ENCODE results near the gene AHNAK2.

The AHNAK2 gene

GRCh38 chr14:105011312-105011990 lies 33.3 kb upstream of the AHNAK2 start:
- no peak overlapping the region for H3K4me3 ChIP-seq (ENCODE audit: low read depth, low read length)
- no peak for DNase-seq (ENCODE audit: low read depth)
- no peak for TF ChIP-seq CTCF (IDR thresholded peaks at IDR 0.05; ENCODE audit: insufficient read depth, low read depth, low read length, missing control alignments)

GRCh38 chr14:105010891-105011291 lies 32.7 kb upstream of the AHNAK2 start:
- TF ChIP-seq CTCF (IDR thresholded peaks at IDR 0.05; ENCODE audit: insufficient read depth, low read depth, low read length, missing control alignments) = no peak
- DNase-seq (ENCODE audit: low read depth) = no peak
- no peak overlapping the region for H3K4me3 ChIP-seq (ENCODE audit: low read depth, low read length)

GRCh38 chr14:105010106-105010505 lies 31.9 kb upstream of the AHNAK2 start:
- H3K4me3 ChIP-seq (ENCODE audit: low read depth, low read length) = no peak overlapping the region
- no peak for DNase-seq (ENCODE audit: low read depth)
- no peak for TF ChIP-seq CTCF (IDR thresholded peaks at IDR 0.05; ENCODE audit: insufficient read depth, low read depth, low read length, missing control alignments)

GRCh38 chr14:105007593-105008264 lies 29.6 kb upstream of the AHNAK2 start:
- no peak for DNase-seq (ENCODE audit: low read depth)
- TF ChIP-seq CTCF (IDR thresholded peaks at IDR 0.05; ENCODE audit: insufficient read depth, low read depth, low read length, missing control alignments) = no peak
- H3K4me3 ChIP-seq (ENCODE audit: low read depth, low read length) = no peak overlapping the region

- no peak overlapping the region for H3K4me3 ChIP-seq (ENCODE audit: low read depth, low read length)
- no peak for DNase-seq (ENCODE audit: low read depth)
Observed at GRCh38 chr14:105006831-105007592, 28.8 kb upstream of the AHNAK2 start.

More at GRCh38 chr14:105006831-105007592, 28.8 kb upstream of the AHNAK2 start:
- no peak for TF ChIP-seq CTCF (IDR thresholded peaks at IDR 0.05; ENCODE audit: insufficient read depth, low read depth, low read length, missing control alignments)

Data from GM12865 (cell line).